ENCODE data around the gene TREML4. TPM values are rescaled to one million over a fixed set of nuclear protein-coding genes. Genes with fewer than 3 reads are reported as not detected.

The TREML4 gene
- total RNA-seq, 3 donors from 2014 or later (not counting 1 experiment from before 2014, with no cell fraction given) = 0.21 to 2.1 (median 0.32) TPM

GRCh38 chr6:41255638-41256246, 27.6 kb downstream of the TREML4 start:
- TF ChIP-seq CTCF (IDR thresholded peaks at IDR 0.05) = no peak
- Histone ChIP-seq H3K27ac (ENCODE audit: low read length) (no peak overlapping the region), H3K27me3 (ENCODE audit: control insufficient read depth, insufficient read depth, low read length) (no peaks in the 10 kb centered on the region), H3K9me3 (ENCODE audit: control insufficient read depth, insufficient read depth, low read length) (no peaks in the 10 kb centered on the region), H3K36me3 (ENCODE audit: control insufficient read depth, insufficient read depth, low read length) (no peaks in the 10 kb centered on the region), H3K4me3 (ENCODE audit: low read length) (no peak overlapping the region), H3K4me1 (ENCODE audit: control insufficient read depth, insufficient read depth, low read length) (peaks cover 7% of the 10 kb centered on the region)
- Mint-ChIP-seq H3K9me3 (no peaks in the 10 kb centered on the region), H3K4me1 (peaks cover 9 to 16% of the 10 kb centered on the region in 2 donors), H3K27me3 (ENCODE audit: low read depth in 2 of 2) (peaks cover 0 to 11% of the 10 kb centered on the region in 2 donors), H3K36me3 (peaks cover 13% of the 10 kb centered on the region), H3K4me3 (no peak overlapping the region), H3K27ac (no peak overlapping the region)
- intact Hi-C loops (cut with micrococcal nuclease) = no loop called here
- 71% methylated on average over 5 of the region's 5 CpGs for WGBS (ENCODE audit: insufficient coverage)
- no peak for ATAC-seq
- DNase-seq = no peak

DNA sequence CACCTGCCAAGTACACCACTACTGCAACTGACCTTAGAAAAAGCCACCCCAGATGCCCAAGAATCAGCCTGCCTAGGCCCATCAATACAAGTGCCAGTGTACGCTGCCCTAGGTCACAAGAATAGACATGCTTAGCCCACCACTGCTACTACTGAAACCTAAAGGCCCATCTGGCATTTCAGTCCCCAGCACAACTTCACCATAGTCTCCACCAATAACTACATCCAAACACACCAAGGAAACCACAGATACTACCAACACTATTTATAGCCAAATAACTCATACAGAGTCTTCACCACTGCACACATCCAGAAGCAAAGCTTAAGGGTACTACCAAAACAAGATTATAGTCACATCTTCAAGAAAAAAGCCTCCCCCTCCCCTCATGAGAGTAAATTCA, 28.2 kb downstream of the TREML4 start:
- Mint-ChIP-seq H3K27me3 (ENCODE audit: low read depth in 2 of 2) (peaks cover 0 to 11% of the 10 kb centered on the region in 2 donors), H3K9me3 (no peaks in the 10 kb centered on the region), H3K4me1 (peaks cover 9 to 16% of the 10 kb centered on the region in 2 donors), H3K36me3 (peaks cover 20% of the 10 kb centered on the region), H3K4me3 (no peak overlapping the region), H3K27ac (peak overlapping the region in 1 of 2 donors; percentile 8)
- H3K4me3 ChIP-seq (ENCODE audit: low read length) = no peak overlapping the region
- no peak for TF ChIP-seq CTCF (IDR thresholded peaks at IDR 0.05)
- intact Hi-C loops (cut with micrococcal nuclease) = no loop called here
- H3K4me1 ChIP-seq (ENCODE audit: control insufficient read depth, insufficient read depth, low read length) = peaks cover 7% of the 10 kb centered on the region
- H3K9me3 ChIP-seq (ENCODE audit: control insufficient read depth, insufficient read depth, low read length) = no peaks in the 10 kb centered on the region
- H3K36me3 ChIP-seq (ENCODE audit: control insufficient read depth, insufficient read depth, low read length) = no peaks in the 10 kb centered on the region
- DNase-seq (no peak), ATAC-seq (no peak)
- WGBS (ENCODE audit: insufficient coverage) = 95% methylated on average over 1 of the region's 1 CpG
- H3K27me3 ChIP-seq (ENCODE audit: control insufficient read depth, insufficient read depth, low read length) = no peaks in the 10 kb centered on the region
- H3K27ac ChIP-seq (ENCODE audit: low read length) = no peak overlapping the region

GRCh38 chr6:41257369-41258195, 29.4 kb downstream of the TREML4 start:
- no peak for TF ChIP-seq CTCF (IDR thresholded peaks at IDR 0.05)
- no peak for ATAC-seq
- Mint-ChIP-seq H3K36me3 (peaks cover 29% of the 10 kb centered on the region), H3K27me3 (ENCODE audit: low read depth in 2 of 2) (peaks cover 0 to 3% of the 10 kb centered on the region in 2 donors), H3K27ac (no peak overlapping the region), H3K4me1 (peaks cover 9 to 16% of the 10 kb centered on the region in 2 donors), H3K4me3 (no peak overlapping the region), H3K9me3 (peaks cover 3 to 6% of the 10 kb centered on the region in 2 donors)
- Histone ChIP-seq H3K27ac (ENCODE audit: low read length) (no peak overlapping the region), H3K4me3 (ENCODE audit: low read length) (no peak overlapping the region), H3K9me3 (ENCODE audit: control insufficient read depth, insufficient read depth, low read length) (no peaks in the 10 kb centered on the region), H3K4me1 (ENCODE audit: control insufficient read depth, insufficient read depth, low read length) (peaks cover 7% of the 10 kb centered on the region), H3K36me3 (ENCODE audit: control insufficient read depth, insufficient read depth, low read length) (no peaks in the 10 kb centered on the region), H3K27me3 (ENCODE audit: control insufficient read depth, insufficient read depth, low read length) (no peaks in the 10 kb centered on the region)
- intact Hi-C loops (cut with micrococcal nuclease) = no loop called here
- WGBS (ENCODE audit: insufficient coverage) = 82% methylated on average over 1 of the region's 2 CpGs
- DNase-seq = no peak
